Sigmoid colon (tissue), 7 donors: ENCODE data around the gene SLX4. TPM values are rescaled to one million over a fixed set of nuclear protein-coding genes. Genes with fewer than 3 reads are reported as not detected.

ENCODE experiments used
- DNase-seq: peaks from one replicate; pipeline ENCODE4 v3.0.0-alpha.2; 2019
- H3K27ac ChIP-seq, 4 donors: fragments of 200-600 bp; sonication (generic); one replicate each; pipeline ENCODE4 v1.5.1; 2016 to 2019; ENCODE audit warnings: mild to moderate bottlenecking in 1 of 4
- H3K27me3 ChIP-seq, 3 donors: fragments of 200-600 bp; sonication (generic); one replicate each; pipeline ENCODE4 v1.5.1; 2019; ENCODE audit warnings: mild to moderate bottlenecking in 1 of 3
- H3K36me3 ChIP-seq, 4 donors: fragments of 200-600 bp; sonication (generic); one replicate each; pipeline ENCODE4 v1.5.1; 2016 to 2019
- H3K4me1 ChIP-seq, 4 donors: fragments of 200-600 bp; sonication (generic); one replicate each; pipeline ENCODE4 v1.5.1; 2017 to 2019
- H3K4me3 ChIP-seq, 4 donors: fragments of 200-600 bp; sonication (generic); one replicate each; pipeline ENCODE4 v1.5.1; 2017 to 2019; ENCODE audit warnings: mild to moderate bottlenecking in 2 of 4, moderate library complexity in 1 of 4
- H3K9me3 ChIP-seq, 4 donors: fragments of 200-600 bp in 3 of 4; sonication (generic) in 3 of 4; one replicate each; pipeline versions ENCODE4 v1.5.1 to v1.6.1; 2013 to 2019
- CTCF ChIP-seq, 4 experiments: fragments of 450-650 bp in 3 of 4; fragments of 200-600 bp in 1 of 4; IDR thresholded peaks; one replicate each; pipeline ENCODE4 v1.5.1; 2016 to 2019; ENCODE audit warnings: antibody characterized with exemption in 4 of 4, mild to moderate bottlenecking in 3 of 4, moderate library complexity in 2 of 4
- EP300 ChIP-seq, 4 donors: sonication (generic); formaldehyde crosslinking; IDR thresholded peaks; one replicate each; pipeline ENCODE4 v1.6.1; 2017; ENCODE audit warnings: antibody characterized with exemption in 4 of 4
- POLR2A ChIP-seq, 2 donors: fragments of 450-650 bp; IDR thresholded peaks; one replicate each; pipeline ENCODE4 v1.6.1; 2016; ENCODE audit warnings: antibody characterized with exemption in 2 of 2, mild to moderate bottlenecking in 2 of 2, moderate library complexity in 2 of 2
- POLR2AphosphoS5 ChIP-seq, 4 donors: sonication (generic); formaldehyde crosslinking; IDR thresholded peaks; one replicate each; pipeline ENCODE4 v1.6.1; 2017; ENCODE audit warnings: antibody characterized with exemption in 4 of 4
- WGBS, 2 donors: extraction: QIAGEN DNeasy Blood & Tissue Kit; methylation state at CpG; one replicate each; pipeline ENCODE4 v1.1.7; 2013; 5-methylcytosine and 5-hydroxymethylcytosine counted together
- intact Hi-C: fragments of 100-400 bp; cut with DNase I; formaldehyde crosslinking; loops from one replicate; pipeline ENCODE4 v1.15.1; 2023
- polyA plus RNA-seq, 3 donors: library from polyadenylated mRNA; stranded (reverse); fragments of 200-250 nt; gene quantifications; one replicate each; pipeline ENCODE4 v1.2.3, GENCODE V29; 2013
- total RNA-seq, 4 donors: library from RNA; depleted of rRNA; stranded (reverse); fragments of >200 nt; gene quantifications; one replicate each; pipeline ENCODE4 v1.1.0, GENCODE V29; 2016
- donor health status: healthy with polysubstance abuse.
- donor health status: Bipolar disorder and iron deficiency.
- donor health status: healthy.

Gene SLX4
- total and polyA plus RNA-seq, 7 donors: under 0.01 to 3.9 (median 2.1) TPM

GRCh38 chr16:3655396-3656159 lies 44.2 kb upstream of the SLX4 start:
- no peaks in the 10 kb centered on the region for H3K4me1 ChIP-seq
- TF ChIP-seq POLR2AphosphoS5 (IDR thresholded peaks at IDR 0.05) (no peak), CTCF (IDR thresholded peaks at IDR 0.05) (no peak), EP300 (IDR thresholded peaks at IDR 0.05) (no peak), POLR2A (IDR thresholded peaks at IDR 0.05) (no peak)
- H3K4me3 ChIP-seq: no peak overlapping the region
- DNase-seq: peak; percentile 47
- intact Hi-C loops: no loop called here
- H3K27ac ChIP-seq: no peak overlapping the region
- H3K9me3 ChIP-seq: no peaks in the 10 kb centered on the region
- no peaks in the 10 kb centered on the region for H3K27me3 ChIP-seq
- peaks cover 4 to 66% (median 23%) of the 10 kb centered on the region in 4 donors for H3K36me3 ChIP-seq
- 89 to 90% methylated on average over 21 of the region's 21 CpGs for WGBS, 2 donors

- peak; percentile 55 for DNase-seq
- no peak overlapping the region for H3K4me3 ChIP-seq
These were observed 43.6 kb upstream of the SLX4 start for GRCh38 chr16:3655030-3655395.

GRCh38 chr16:3654249-3654991 lies 43.0 kb upstream of the SLX4 start, which contains the start of gene DNASE1:
Gene DNASE1, plus strand, starts transcription at chr16:3654691. Its CDS starts 683 bp downstream, at chr16:3655374.
- no peaks in the 10 kb centered on the region for H3K27me3 ChIP-seq
- intact Hi-C loops: no loop called here
- H3K4me1 ChIP-seq: no peaks in the 10 kb centered on the region
- H3K27ac ChIP-seq: peak within 1 kb of the TSS in 1 of 4 donors; percentile 19
- peaks cover 4 to 55% (median 21%) of the 10 kb centered on the region in 4 donors for H3K36me3 ChIP-seq
- no peaks in the 10 kb centered on the region for H3K9me3 ChIP-seq
- DNase-seq: peak; percentile 71
- TF ChIP-seq POLR2A (IDR thresholded peaks at IDR 0.05) (no peak), CTCF (IDR thresholded peaks at IDR 0.05) (peak in 3 of 4 experiments; percentile 34 to 69 (median 54))
- 24 to 68% methylated on average over 14 of the region's 14 CpGs for WGBS, 2 donors
- no peak within 1 kb of the TSS for H3K4me3 ChIP-seq

More at GRCh38 chr16:3655030-3655395, 43.6 kb upstream of the SLX4 start:
- H3K36me3 ChIP-seq: peaks cover 4 to 60% (median 21%) of the 10 kb centered on the region in 4 donors
- WGBS, 2 donors: 78 to 87% methylated on average over 12 of the region's 12 CpGs
- H3K4me1 ChIP-seq: no peaks in the 10 kb centered on the region
- TF ChIP-seq POLR2A (IDR thresholded peaks at IDR 0.05) (no peak), EP300 (IDR thresholded peaks at IDR 0.05) (no peak), CTCF (IDR thresholded peaks at IDR 0.05) (no peak), POLR2AphosphoS5 (IDR thresholded peaks at IDR 0.05) (no peak)
- intact Hi-C loops: no loop called here
- H3K27ac ChIP-seq: no peak overlapping the region
- no peaks in the 10 kb centered on the region for H3K9me3 ChIP-seq
- no peaks in the 10 kb centered on the region for H3K27me3 ChIP-seq

- Histone ChIP-seq H3K27ac (no peak overlapping the region), H3K36me3 (peaks cover 4 to 37% (median 11%) of the 10 kb centered on the region in 4 donors), H3K4me3 (no peak overlapping the region), H3K4me1 (no peaks in the 10 kb centered on the region), H3K9me3 (no peaks in the 10 kb centered on the region), H3K27me3 (no peaks in the 10 kb centered on the region)
- TF ChIP-seq POLR2A (IDR thresholded peaks at IDR 0.05): no peak
- no peak for TF ChIP-seq EP300 (IDR thresholded peaks at IDR 0.05)
- TF ChIP-seq CTCF (IDR thresholded peaks at IDR 0.05): no peak
- no peak for TF ChIP-seq POLR2AphosphoS5 (IDR thresholded peaks at IDR 0.05)
- DNase-seq: peak; percentile 63
- WGBS, 2 donors: 91 to 94% methylated on average over 14 of the region's 14 CpGs
- intact Hi-C loops: no loop called here
These were observed 41.2 kb upstream of the SLX4 start for GRCh38 chr16:3652373-3653195.
